Thyroid gland (tissue), 4 donors: ENCODE measurements around the gene CLSTN1.

Source experiments
- POLR2A ChIP-seq, 2 donors: fragments of 450-650 bp; IDR thresholded peaks; one replicate each; pipeline ENCODE4 v1.6.1; 2017; ENCODE audit warnings: antibody characterized with exemption in 2 of 2, mild to moderate bottlenecking in 2 of 2, moderate library complexity in 1 of 2
- TF ChIP-seq, protein P1 (sequence below), 6 experiments: fragments of 200-600 bp in 3 of 6; fragments of 450-650 bp in 3 of 6; sonication (generic) in 3 of 6; IDR thresholded peaks; one replicate each; pipeline ENCODE4 v1.5.1; 2016 to 2019; ENCODE audit warnings: antibody characterized with exemption in 6 of 6, mild to moderate bottlenecking in 2 of 6, inconsistent platforms in 1 of 6, moderate library complexity in 1 of 6

- no peak for TF ChIP-seq POLR2A (IDR thresholded peaks at IDR 0.05)
- TF ChIP-seq, protein P1, sequence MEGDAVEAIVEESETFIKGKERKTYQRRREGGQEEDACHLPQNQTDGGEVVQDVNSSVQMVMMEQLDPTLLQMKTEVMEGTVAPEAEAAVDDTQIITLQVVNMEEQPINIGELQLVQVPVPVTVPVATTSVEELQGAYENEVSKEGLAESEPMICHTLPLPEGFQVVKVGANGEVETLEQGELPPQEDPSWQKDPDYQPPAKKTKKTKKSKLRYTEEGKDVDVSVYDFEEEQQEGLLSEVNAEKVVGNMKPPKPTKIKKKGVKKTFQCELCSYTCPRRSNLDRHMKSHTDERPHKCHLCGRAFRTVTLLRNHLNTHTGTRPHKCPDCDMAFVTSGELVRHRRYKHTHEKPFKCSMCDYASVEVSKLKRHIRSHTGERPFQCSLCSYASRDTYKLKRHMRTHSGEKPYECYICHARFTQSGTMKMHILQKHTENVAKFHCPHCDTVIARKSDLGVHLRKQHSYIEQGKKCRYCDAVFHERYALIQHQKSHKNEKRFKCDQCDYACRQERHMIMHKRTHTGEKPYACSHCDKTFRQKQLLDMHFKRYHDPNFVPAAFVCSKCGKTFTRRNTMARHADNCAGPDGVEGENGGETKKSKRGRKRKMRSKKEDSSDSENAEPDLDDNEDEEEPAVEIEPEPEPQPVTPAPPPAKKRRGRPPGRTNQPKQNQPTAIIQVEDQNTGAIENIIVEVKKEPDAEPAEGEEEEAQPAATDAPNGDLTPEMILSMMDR (IDR thresholded peaks at IDR 0.05): no peak
Measured at GRCh38 chr1:9793291-9793690, 30.5 kb downstream of the CLSTN1 start.
